Neuronal stem cell (in vitro differentiated cells): Measurements from ENCODE around the gene VASP.
"Not testable (repeated sequence)": the region's sequence is repeated elsewhere in the genome, so short reads cannot be mapped to it uniquely, and the experiment has no call there.

Experiments used
- DNase-seq: peaks from one replicate; pipeline ENCODE4 v3.0.0-alpha.2; 2013; ENCODE audit warnings: low spot score
- H2AFZ ChIP-seq: one replicate; pipeline ENCODE4 v1.6.1; 2013; ENCODE audit warnings: mild to moderate bottlenecking, low read length, inconsistent platforms
- H2AK5ac ChIP-seq: 2 replicates; pipeline ENCODE4 v1.6.1; 2013; ENCODE audit warnings: low read depth, mild to moderate bottlenecking, inconsistent platforms, low read length, moderate library complexity, mixed read lengths
- H2BK120ac ChIP-seq: 2 replicates; pipeline ENCODE4 v1.6.1; 2013; ENCODE audit warnings: low read depth, mild to moderate bottlenecking, inconsistent platforms, low read length, moderate library complexity, mixed read lengths
- H2BK12ac ChIP-seq: one replicate; pipeline ENCODE4 v1.6.1; 2013; ENCODE audit warnings: low read length, inconsistent platforms
- H2BK15ac ChIP-seq: 2 replicates; pipeline ENCODE4 v1.6.1; 2013; ENCODE audit warnings: mild to moderate bottlenecking, low read length, inconsistent platforms, mixed read lengths
- H2BK5ac ChIP-seq: one replicate; pipeline ENCODE4 v1.6.1; 2013; ENCODE audit warnings: inconsistent platforms, mild to moderate bottlenecking, low read length, moderate library complexity
- H3K14ac ChIP-seq: one replicate; pipeline ENCODE4 v1.6.1; 2013; ENCODE audit warnings: low read length, inconsistent platforms
- H3K18ac ChIP-seq: 2 replicates; pipeline ENCODE4 v1.6.1; 2013; ENCODE audit warnings: low read length, inconsistent platforms
- H3K23ac ChIP-seq: 2 replicates; pipeline ENCODE4 v1.6.1; 2013; ENCODE audit warnings: low read depth, mild to moderate bottlenecking, mixed read lengths, low read length, inconsistent platforms; ENCODE audit not compliant: poor library complexity
- H3K27ac ChIP-seq: replicated peaks from 3 replicates; pipeline ENCODE4 v1.5.1; 2013; ENCODE audit warnings: low read length, inconsistent platforms
- H3K27me3 ChIP-seq, 3 experiments: 2 replicates each; pipeline ENCODE4 v1.6.1; 2013; ENCODE audit warnings: low read length in 3 of 3, mild to moderate bottlenecking in 2 of 3, inconsistent platforms in 1 of 3, low read depth in 1 of 3, mixed read lengths in 1 of 3, moderate library complexity in 1 of 3; ENCODE audit not compliant: control insufficient read depth in 3 of 3, insufficient read depth in 3 of 3
- H3K36me3 ChIP-seq, 2 donors: replicated peaks in 1 of 2; 2 replicates each; pipeline ENCODE4 v1.6.1; 2013; ENCODE audit warnings: low read length in 2 of 2; ENCODE audit not compliant: control insufficient read depth in 2 of 2, insufficient read depth in 2 of 2
- H3K4ac ChIP-seq: 2 replicates; pipeline ENCODE4 v1.6.1; 2013; ENCODE audit warnings: inconsistent platforms, mild to moderate bottlenecking, low read length, moderate library complexity
- H3K4me1 ChIP-seq, 2 donors: 1 replicate in 1 of 2; 2 replicates in 1 of 2; pipeline ENCODE4 v1.6.1; 2013; ENCODE audit warnings: low read length in 2 of 2, low read depth in 1 of 2; ENCODE audit not compliant: control insufficient read depth in 2 of 2, insufficient read depth in 1 of 2
- H3K4me2 ChIP-seq: one replicate; pipeline ENCODE4 v1.6.1; 2013; ENCODE audit warnings: mild to moderate bottlenecking, low read length, inconsistent platforms; ENCODE audit not compliant: insufficient read depth, poor library complexity, severe bottlenecking
- H3K4me3 ChIP-seq, 2 donors: 2 replicates each; pipeline ENCODE4 v1.5.1; 2013; ENCODE audit warnings: low read length in 2 of 2, mild to moderate bottlenecking in 2 of 2, inconsistent platforms in 1 of 2, moderate library complexity in 1 of 2
- H3K79me1 ChIP-seq: one replicate; pipeline ENCODE4 v1.6.1; 2013; ENCODE audit warnings: low read depth, mild to moderate bottlenecking, inconsistent platforms, low read length, moderate library complexity
- H3K9ac ChIP-seq: one replicate; pipeline ENCODE4 v1.6.1; 2013; ENCODE audit warnings: mild to moderate bottlenecking, low read depth, low read length, inconsistent platforms; ENCODE audit not compliant: poor library complexity
- H3K9me3 ChIP-seq, 2 donors: replicated peaks in 1 of 2; 2 replicates each; pipeline versions ENCODE3 to v1.6.1; 2013; ENCODE audit warnings: low read length in 2 of 2, mild to moderate bottlenecking in 2 of 2, inconsistent platforms in 1 of 2, low read depth in 1 of 2, mixed read lengths in 1 of 2, moderate library complexity in 1 of 2; ENCODE audit not compliant: control insufficient read depth in 2 of 2, insufficient read depth in 1 of 2
- H4K8ac ChIP-seq: one replicate; pipeline ENCODE4 v1.6.1; 2013; ENCODE audit warnings: low read depth, mild to moderate bottlenecking, inconsistent platforms, low read length, moderate library complexity
- H4K91ac ChIP-seq: one replicate; pipeline ENCODE4 v1.6.1; 2013; ENCODE audit warnings: low read length, low read depth, mild to moderate bottlenecking, inconsistent platforms; ENCODE audit not compliant: poor library complexity
- WGBS, 2 donors: extraction: QIAGEN DNeasy Blood & Tissue Kit; methylation state at CpG; one replicate each; pipeline ENCODE4 v1.1.7; 2013; ENCODE audit warnings: missing lambda C conversion rate in 2 of 2, mixed read lengths in 1 of 2; ENCODE audit not compliant: insufficient read length in 2 of 2, insufficient replicate concordance in 1 of 2; ENCODE audit errors: extremely low coverage in 2 of 2; 5-methylcytosine and 5-hydroxymethylcytosine counted together

VASP gene

DNA sequence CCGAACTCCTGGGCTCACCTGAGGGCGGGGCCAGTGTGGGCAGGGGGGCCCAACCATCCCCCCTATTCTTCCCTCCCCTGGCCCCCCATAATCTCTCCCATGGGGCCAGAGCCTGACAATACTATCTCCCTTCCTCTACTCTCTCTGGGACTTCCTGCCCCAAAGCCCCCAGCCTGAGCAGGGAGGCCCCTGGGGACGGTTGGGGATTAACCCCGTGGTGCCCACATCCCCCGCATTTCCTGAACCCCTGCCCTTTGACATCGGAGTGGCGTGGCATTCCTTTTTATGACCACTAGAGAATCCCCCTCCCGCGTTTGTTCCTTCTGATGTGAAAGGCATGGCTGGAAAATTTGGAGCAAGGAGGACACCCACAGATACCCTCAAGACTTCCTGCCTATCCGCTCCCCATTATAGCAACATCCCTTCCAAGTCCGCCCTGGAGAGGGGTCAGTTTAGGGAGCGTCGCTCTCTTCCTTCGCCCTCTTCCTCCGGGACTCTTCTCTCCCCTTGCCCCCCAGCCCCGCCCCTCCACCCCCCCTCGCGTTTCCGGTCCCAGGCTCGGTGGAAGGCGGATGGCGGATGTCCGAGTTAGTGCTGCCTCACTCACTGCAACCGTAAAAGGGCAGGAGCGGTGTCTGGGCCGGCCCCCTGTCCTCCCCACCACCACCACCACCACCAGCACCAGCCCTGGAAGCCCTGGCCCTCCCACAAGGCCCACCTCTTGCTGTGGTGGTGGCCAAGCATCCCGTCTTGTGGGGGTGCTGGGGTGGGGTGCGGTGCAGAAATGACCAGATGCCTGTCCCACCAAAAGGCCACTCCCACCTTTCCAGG lies 1.8 kb downstream of the VASP start:
- Histone ChIP-seq H4K91ac (no peak overlapping the region), H2AFZ (peak overlapping the region; percentile 84), H3K27me3 (no peaks in the 10 kb centered on the region), H3K4me1 (peaks cover 5 to 18% of the 10 kb centered on the region in 2 donors), H3K9me3 (no peaks in the 10 kb centered on the region), H3K4me3 (peak overlapping the region; percentile 97 to 100), H3K23ac (no peak overlapping the region), H2BK5ac (peak overlapping the region; percentile 0), H3K79me1 (peaks cover 8% of the 10 kb centered on the region), H2BK120ac (no peak overlapping the region), H3K27ac (peak overlapping the region; percentile 23), H4K8ac (peak overlapping the region; percentile 66), H2BK12ac (peak overlapping the region; percentile 30), H3K18ac (peak overlapping the region; percentile 88), H3K4ac (no peak overlapping the region), H2BK15ac (no peak overlapping the region), H3K36me3 (peaks cover 0 to 4% of the 10 kb centered on the region in 2 donors), H3K9ac (peak overlapping the region; percentile 91), H2AK5ac (peak overlapping the region; percentile 99), H3K4me2 (peak overlapping the region; percentile 91), H3K14ac (peak overlapping the region; percentile 26)
- DNase-seq: peak; percentile 37
- WGBS, 2 donors: no CpG with 5 or more reads among the region's 28 CpGs

DNA sequence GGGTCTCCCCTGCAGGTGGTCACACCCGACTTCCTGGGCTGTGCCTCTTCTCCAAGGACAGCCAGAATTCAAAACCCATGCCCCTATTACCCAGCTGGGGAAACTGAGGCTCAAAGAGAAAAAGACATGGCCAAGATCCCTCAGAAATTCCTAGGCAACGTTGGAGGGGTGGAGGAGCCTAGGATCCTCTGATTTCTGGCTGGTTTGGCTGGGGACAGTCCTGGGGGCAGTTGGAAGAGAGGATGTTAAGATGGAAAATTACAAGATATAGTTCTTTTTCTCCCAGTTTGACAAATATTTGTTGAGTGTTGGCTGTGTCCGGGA lies 2.4 kb downstream of the VASP start:
- Histone ChIP-seq H3K23ac (no peak overlapping the region), H2AFZ (peak overlapping the region; percentile 84), H3K18ac (peak overlapping the region; percentile 88), H3K4ac (no peak overlapping the region), H2BK120ac (no peak overlapping the region), H2BK12ac (no peak overlapping the region), H2AK5ac (no peak overlapping the region), H3K4me1 (peaks cover 5 to 18% of the 10 kb centered on the region in 2 donors), H3K9me3 (no peaks in the 10 kb centered on the region), H2BK15ac (no peak overlapping the region), H3K4me2 (no peak overlapping the region), H4K8ac (peak overlapping the region; percentile 66), H3K27me3 (no peaks in the 10 kb centered on the region), H3K9ac (peak overlapping the region; percentile 91), H3K36me3 (peaks cover 0 to 4% of the 10 kb centered on the region in 2 donors), H4K91ac (no peak overlapping the region), H3K79me1 (peaks cover 8% of the 10 kb centered on the region), H3K27ac (peak overlapping the region; percentile 1), H3K14ac (peak overlapping the region; percentile 26), H3K4me3 (peak overlapping the region; percentile 26 to 97), H2BK5ac (peak overlapping the region; percentile 0)
- no CpG with 5 or more reads among the region's 3 CpGs for WGBS, 2 donors
- DNase-seq: no peak

DNA sequence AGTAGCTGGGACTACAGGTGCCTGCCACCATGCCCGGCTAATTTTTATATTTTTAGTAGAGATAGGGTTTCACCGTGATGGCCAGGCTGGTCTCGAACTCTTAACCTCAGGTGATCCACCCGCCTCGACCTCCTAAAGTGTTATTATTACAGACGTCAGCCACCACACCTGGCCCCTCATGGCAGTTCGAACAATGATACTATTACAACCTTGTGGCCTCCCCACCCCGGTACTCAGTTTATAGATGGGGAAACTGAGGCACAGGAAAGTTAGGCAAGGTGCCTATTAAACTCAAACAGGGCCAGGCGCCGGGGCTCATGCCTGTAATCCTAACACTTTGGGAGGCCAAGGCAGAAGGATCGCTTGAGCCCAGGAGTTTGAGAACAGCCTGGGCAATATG lies 3.1 kb downstream of the VASP start:
- not testable (repeated sequence) for H2AFZ ChIP-seq

DNA sequence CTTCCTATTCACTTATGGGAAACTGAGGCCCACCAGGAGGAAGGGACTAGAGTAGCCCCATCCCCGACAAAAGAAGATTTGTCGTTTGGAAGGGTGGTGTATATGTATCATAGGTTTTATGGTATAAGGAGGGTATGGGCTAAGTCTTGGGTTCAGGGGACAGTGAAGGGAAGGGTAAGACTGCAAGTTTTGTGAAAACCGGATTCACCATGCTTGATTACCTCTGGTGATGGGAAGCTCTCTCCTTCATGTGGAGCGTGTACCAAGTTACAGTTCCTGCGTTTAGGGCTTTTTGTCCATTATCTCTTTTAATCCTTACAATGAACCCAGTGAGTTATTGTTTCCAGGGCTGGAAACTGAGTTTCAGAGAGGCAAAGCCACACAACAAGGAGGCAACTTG lies 3.8 kb downstream of the VASP start:
- WGBS, 2 donors: 100% methylated on average over 1 of the region's 5 CpGs; no CpG with 5 or more reads in 1 of the 2 donors
- Histone ChIP-seq H3K27ac (no peak overlapping the region), H2AK5ac (no peak overlapping the region), H3K23ac (no peak overlapping the region), H2AFZ (no peak overlapping the region), H3K79me1 (peaks cover 13% of the 10 kb centered on the region), H2BK15ac (no peak overlapping the region), H3K36me3 (peaks cover 0 to 4% of the 10 kb centered on the region in 2 donors), H4K91ac (no peak overlapping the region), H2BK120ac (no peak overlapping the region), H3K4me3 (no peak overlapping the region), H2BK5ac (no peak overlapping the region), H4K8ac (peak overlapping the region; percentile 33), H3K9me3 (no peaks in the 10 kb centered on the region), H2BK12ac (no peak overlapping the region), H3K27me3 (no peaks in the 10 kb centered on the region), H3K9ac (no peak overlapping the region), H3K18ac (no peak overlapping the region), H3K4me2 (no peak overlapping the region), H3K4ac (no peak overlapping the region), H3K14ac (no peak overlapping the region), H3K4me1 (peaks cover 4 to 18% of the 10 kb centered on the region in 2 donors)
- no peak for DNase-seq

More for the DNA sequence above, 3.1 kb downstream of the VASP start:
- H3K14ac ChIP-seq, H3K23ac ChIP-seq, H3K18ac ChIP-seq, H3K27ac ChIP-seq, H4K8ac ChIP-seq, DNase-seq, H3K79me1 ChIP-seq, H3K4ac ChIP-seq, H2BK120ac ChIP-seq, H3K9me3 ChIP-seq, H3K36me3 ChIP-seq, H3K9ac ChIP-seq, H3K27me3 ChIP-seq, H2BK15ac ChIP-seq, H3K4me3 ChIP-seq, H2BK12ac ChIP-seq, H3K4me2 ChIP-seq, H4K91ac ChIP-seq, H2BK5ac ChIP-seq, H2AK5ac ChIP-seq: not testable (repeated sequence)
- WGBS, 2 donors: no CpG with 5 or more reads among the region's 11 CpGs
- peaks cover 5 to 18% of the 10 kb centered on the region in 2 donors for H3K4me1 ChIP-seq
